Muscle of arm (tissue), 12 donors: Measurements from ENCODE around the gene SLC13A3. TPM values are rescaled to one million over a fixed set of nuclear protein-coding genes. Genes with fewer than 3 reads are reported as not detected.

Experiments used
- DNase-seq: peaks from one replicate; pipeline ENCODE4 v3.0.0-alpha.2; 2013
- polyA plus RNA-seq, 12 donors: library from polyadenylated mRNA; unstranded; fragments of 120-200 nt; gene quantifications; one replicate each; pipeline ENCODE4 v1.2.1, GENCODE V29; 2013; ENCODE audit not compliant: insufficient read length in 12 of 12

The SLC13A3 gene
- polyA plus RNA-seq, 12 donors: 2.4 to 4.7 (median 3.3) TPM; not detected in 2

DNA sequence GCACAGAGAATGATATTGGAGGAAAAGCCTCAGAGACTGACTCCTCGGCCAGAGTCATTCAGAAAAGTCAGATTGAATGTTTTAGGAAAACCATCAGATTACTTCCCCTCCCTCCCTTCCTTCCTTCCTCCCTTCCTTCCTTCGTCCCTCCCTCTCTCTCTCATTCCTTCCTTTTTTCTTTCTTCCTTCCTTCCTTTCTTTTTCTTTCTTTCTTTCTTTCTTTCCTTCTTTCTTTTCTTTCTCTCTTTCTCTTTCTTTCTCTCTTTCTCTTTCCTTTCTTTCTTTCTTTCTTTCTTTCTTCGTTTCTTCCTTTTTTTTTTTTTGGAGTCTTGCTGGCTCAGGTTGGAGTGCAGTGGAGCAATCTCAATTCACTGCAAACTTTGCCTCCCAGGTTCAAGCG is 108.2 kb downstream of the SLC13A3 start:
- no peak for DNase-seq

DNA sequence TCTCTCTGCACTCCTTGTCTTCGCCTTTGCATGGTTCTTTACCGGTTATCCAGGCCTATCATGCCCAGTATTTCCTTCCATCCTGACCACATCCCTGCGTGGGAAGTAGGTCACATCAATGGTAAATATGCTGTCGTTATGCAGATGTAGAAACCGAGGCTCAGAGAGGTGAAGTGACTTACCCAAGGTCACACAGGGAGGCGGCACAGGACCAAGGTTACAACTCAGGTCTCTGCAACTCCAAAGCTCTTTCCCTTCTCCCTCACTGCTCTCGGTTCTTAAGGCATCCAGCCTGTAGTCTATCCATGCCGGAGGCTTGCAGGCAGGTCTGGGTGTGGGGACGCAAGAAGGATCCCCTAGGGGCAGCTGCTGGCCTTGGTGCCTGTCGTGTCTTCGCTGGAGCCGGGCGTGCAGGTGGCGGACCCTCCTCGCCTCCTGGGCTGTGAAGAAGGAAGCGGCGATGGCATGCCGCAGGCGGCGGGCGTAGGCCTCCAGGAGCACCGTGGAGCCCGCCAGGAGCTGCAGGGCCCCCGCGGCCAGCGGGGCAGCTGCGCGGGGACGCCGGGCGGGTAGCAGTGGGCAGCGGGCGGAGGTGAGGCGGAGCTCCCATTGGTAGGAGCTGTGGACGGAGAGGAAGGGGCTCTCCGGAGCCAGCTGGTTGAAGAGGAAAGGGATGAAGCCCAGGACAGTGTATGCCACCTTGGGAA is 109.9 kb downstream of the SLC13A3 start:
- DNase-seq: no peak

DNA sequence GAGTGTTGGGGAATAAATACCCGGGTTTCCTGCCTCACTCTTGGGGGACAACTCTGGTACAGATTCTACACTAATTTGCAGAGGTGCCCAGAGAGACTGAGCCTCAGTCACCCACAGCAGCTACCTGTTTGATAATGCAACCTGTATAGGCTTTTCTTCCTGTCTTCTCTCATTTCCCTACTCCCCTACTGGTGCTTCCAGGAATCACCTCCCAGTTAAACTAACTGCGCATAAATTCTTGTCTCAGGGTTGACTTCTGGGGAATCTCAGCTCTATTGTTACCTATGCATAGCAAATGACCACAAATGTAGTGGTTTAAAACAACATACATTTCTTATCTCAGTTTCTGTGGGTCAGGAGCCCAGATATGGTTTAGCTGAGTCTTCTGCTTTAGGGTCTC is 112.1 kb downstream of the SLC13A3 start:
- DNase-seq: no peak

DNA sequence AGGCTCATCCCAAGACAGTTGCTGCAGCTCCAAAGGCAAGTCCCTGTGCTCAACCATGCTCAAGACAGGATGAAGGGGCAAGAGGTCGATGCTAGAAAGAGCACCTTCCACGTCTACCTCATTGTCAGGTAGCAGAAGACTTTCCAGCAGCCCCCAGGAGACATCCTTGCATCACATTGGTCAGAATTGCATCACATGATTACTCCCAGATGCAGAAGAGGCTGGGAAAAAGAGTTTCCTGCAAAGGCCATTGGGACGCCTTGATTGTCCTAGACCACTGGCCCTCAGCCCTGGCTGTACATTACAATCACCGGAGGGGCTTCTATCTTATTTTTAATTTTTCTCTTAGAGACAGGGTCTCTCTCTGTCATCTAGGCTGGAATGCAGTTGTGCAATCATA is 120.6 kb downstream of the SLC13A3 start:
- no peak for DNase-seq

DNA sequence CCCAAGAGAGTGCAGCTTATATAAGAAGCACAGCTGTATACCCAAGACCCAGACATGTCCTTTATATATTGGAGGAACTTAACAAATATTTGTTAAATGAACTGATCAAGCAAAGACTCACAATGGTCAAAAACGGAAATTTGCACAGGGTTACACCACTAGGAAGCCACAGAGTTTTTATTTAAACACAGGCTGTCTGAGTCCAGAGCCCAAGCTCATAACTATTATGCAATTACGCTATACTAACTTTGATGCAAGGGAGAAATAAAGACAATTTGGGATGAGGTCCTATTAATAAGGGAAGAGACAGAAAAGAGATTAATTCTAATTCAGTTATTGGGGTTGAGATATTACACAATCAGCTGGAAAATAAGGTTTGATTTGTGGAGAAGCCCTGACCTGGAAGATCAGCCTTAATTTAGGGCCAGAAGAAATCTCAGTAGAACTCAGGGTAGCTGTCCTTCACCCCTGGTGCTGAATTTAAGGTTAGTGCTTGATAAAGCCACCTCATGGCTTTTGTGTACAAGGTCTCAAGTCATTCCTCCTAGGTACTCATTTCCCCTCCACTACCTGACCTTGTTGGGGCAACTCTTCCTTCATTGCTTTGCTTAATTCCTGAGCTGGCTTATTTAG is 127.4 kb downstream of the SLC13A3 start:
- peak; percentile 2 for DNase-seq

DNA sequence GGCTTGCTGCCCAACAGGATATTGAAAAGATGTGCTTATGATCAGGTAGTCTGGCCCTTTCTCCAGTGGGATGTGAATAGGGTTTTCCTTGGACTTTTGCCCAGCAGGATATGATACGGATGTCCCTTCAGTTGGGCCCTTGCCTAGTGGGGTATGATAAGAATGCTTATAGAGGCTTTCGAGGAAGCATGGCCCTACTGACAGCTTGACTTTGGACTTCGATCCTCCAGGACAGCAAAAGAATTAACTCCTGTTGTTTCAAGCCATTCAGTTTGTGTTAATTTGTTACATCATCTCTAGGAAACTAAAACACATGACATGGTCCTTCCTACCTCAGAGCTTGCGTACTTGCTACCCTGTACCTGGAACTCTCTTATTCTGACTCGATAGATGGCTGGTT is 128.2 kb downstream of the SLC13A3 start:
- DNase-seq: no peak

DNA sequence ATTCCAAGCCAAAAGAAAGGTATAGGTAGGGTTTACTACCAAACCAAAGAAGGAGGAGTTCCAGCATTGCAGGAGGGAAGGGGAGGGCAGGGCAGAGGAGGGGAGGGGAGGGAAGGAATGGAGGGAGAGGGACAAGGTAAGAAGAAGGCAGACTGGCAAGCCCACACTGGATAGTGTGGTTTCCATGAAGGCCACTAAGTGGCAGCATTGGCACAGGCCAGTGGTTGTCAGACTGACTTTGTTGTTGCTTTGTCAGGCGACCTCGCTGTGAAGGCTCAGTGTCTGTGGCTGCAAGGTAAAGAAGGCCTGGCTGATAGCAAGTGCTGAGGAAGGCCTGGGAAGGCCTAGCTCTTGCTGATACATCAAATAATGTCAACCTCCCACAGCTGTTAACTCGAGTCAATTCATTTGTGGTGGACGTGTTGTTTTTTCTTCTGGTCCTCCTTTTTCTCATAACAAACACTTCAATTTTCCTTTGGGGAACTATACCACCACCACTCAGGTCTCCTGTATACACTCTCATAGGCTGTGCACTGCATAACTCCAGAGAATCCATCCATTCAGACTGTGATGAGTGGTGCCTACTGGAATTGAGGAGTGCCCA is 130.2 kb downstream of the SLC13A3 start:
- peak; percentile 5 for DNase-seq

DNA sequence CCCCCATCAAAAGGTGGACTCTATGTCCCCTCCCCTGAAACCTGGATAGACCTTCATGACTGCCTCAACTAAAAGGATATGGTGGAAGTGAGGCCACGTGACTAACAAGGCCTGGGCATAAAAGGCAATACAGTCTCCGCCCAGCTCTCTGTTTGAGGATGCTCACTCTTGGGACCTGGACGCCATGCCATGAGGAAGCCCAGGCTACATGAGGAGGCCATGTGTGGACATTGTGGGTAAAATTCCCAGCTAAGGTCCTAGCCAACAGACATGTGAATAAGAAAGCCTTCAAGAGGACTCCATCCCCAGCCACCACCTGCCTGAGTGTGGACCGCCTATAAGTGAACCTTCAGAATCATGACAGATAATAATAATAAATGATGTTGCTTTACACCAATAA is 130.7 kb downstream of the SLC13A3 start:
- DNase-seq: no peak

DNA sequence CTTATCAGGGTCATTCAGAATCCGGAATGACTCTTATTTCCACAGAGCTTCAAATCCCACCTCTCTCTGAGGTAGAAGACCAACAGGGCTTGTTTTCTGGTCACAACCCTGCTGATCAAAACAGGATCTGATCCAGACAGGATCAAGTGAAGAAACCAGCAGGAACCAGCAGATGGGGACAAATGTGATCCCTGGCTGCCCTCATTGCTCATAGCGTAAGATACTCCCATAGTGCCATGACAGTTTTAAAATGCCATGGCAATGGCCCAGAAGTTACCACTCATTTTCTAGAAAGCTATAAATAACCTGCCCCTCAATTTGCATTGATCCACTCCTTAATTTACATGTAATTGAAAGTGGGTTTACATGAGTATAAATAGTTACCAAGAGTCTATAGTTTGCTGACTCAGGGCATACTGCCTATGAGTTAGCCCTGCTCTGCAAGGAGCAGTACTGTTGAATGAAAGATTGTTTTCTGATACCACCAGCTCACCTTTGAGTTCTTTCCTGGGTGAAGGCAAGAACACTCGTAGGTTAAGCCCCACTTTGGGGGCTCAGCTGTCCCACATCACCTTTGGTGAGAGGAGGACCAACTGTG is 131.7 kb downstream of the SLC13A3 start:
- no peak for DNase-seq

DNA sequence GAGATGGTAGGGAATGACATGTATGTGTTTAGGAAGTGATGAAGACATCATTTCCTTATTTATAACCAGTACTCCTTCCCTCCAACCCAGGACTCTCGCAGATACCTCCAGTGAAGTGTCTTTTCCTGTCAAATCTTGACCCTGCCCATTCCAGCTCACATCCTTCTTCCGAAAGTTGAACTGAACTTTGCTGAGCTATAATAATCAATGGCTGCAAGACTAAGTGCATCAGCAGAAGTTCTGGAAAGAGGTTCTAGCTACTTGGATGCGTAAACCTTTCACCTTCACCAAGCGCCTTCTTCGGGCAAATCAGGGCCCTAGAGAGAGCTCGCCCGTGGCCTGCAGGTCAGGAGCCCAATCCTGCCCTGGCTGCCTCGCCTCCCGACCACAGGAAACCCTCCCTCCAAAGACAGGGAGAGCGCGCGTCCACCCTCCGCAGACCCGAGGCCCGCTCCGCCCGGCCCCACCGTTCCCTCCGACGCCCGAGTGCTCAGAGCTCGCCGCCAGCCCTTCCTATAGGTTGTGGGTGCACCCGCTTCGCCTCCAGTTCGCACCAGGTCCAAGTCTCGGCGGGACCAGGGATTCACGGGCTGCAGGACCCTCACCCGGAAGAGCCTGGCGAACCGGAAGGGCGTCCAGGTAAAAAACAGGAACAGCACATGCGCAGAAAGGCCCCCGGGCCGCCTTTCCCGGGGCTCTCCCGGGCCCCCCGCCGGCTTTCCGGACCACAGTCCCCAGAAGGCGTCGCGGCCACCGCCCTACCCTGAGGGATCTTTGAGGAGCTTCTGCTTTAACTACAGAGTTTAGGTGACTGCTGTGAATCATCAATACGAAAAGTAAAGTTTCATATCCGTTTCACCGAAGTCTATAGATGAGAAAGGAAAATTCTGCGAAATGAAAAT is 138.1 kb downstream of the SLC13A3 start, which contains the start of gene ZNF334:
Gene ZNF334 (minus strand): TSS at position 617 of the 902 bp plus-strand sequence. CDS start 1,457 bp downstream, outside the sequence.
- DNase-seq: peak; percentile 67

DNA sequence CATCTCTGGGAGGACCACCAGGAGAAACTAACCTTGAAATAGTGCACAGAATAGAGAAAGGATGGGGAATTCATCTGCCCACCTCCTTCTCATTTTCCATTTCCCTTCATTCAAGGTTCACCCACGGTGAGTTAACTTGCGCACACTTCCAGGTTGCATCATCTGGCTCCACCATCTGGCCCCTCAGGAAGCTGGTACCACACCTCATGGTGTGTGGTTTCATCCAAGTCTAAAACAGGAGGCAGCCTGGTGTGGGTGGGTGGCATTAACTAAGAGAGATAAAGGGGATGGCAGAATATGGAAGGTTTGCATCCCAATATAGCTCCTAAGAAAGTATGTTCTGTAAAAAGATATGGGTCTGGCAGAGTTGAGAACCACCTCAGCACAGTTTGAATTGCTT is 141.7 kb downstream of the SLC13A3 start:
- DNase-seq: no peak

Other genes starting within 250 kb of the SLC13A3 start
- gene ELMO2, start 244.8 kb downstream of the SLC13A3 start, polyA plus RNA-seq: 10 to 100 TPM in 11 of 12 donors, not detected in 1; 38.0 to 66.0 (median 43.7) TPM
- 10 to 100 TPM in 8 of 12 donors, 1 to 10 TPM in 3, not detected in 1; 8.2 to 27.2 (median 14.5) TPM for gene ZNF334, start 137.9 kb downstream of the SLC13A3 start, polyA plus RNA-seq
- gene OCSTAMP, start 100.8 kb downstream of the SLC13A3 start, polyA plus RNA-seq: not detected
- 10 to 100 TPM in 10 of 12 donors, 1 to 10 TPM in 1, not detected in 1; 9.7 to 13.2 (median 11.0) TPM for gene TP53RK, start 38.0 kb upstream of the SLC13A3 start, polyA plus RNA-seq
- 10 to 100 TPM in 11 of 12 donors, not detected in 1; 15.1 to 22.3 (median 19.5) TPM for gene SLC2A10, start 58.2 kb upstream of the SLC13A3 start, polyA plus RNA-seq
- gene EYA2, start 243.4 kb upstream of the SLC13A3 start, polyA plus RNA-seq: 1 to 10 TPM in 10 of 12 donors, not detected in 2; 1.6 to 4.4 (median 2.4) TPM